Measurements from ENCODE around the gene TEX51.

The TEX51 gene

DNA sequence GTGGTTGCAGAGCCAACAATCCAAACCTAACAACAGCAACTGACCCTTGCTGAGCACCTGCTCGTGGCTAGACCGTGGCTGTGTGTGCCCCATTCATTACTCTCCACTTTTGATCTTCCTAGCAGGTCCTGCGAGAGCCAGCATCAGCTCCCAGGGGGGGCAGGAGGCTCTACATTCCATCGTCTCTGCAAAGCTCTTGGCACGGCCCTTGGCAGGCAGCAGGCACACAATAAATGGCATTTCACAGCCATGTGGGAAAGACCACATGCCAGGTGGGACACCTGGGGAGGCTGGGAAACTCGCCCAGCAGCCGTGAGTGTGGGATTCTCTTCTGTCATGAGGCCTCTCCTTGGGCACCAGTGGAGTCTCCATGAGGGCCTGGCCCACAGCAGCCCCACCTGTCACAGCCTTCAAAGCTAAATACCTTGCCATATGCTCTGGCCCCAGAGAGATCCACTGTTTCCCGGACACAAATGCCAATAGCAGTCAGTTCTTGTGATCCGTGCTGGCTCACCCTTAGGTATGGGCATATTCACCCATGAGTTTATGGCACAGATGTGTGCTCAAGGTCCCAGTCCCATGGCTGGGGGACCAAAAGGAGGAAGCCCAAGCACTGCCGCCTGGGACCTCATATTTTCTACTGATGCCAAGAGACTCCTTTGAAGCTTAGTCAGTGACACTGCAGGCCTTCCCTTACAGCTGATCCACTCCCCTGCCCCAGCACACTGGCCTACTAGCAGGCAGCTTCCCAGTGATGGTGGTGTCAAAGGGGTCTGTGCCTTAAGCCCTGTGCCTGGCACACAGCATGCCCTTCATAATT is 6.8 kb upstream of the TEX51 start:
- TF ChIP-seq GATA2 (IDR thresholded peaks at IDR 0.05; ENCODE audit: low read depth, low read length) (no peak), GATA3 (IDR thresholded peaks at IDR 0.05; ENCODE audit: low read depth, low read length) (no peak)

DNA sequence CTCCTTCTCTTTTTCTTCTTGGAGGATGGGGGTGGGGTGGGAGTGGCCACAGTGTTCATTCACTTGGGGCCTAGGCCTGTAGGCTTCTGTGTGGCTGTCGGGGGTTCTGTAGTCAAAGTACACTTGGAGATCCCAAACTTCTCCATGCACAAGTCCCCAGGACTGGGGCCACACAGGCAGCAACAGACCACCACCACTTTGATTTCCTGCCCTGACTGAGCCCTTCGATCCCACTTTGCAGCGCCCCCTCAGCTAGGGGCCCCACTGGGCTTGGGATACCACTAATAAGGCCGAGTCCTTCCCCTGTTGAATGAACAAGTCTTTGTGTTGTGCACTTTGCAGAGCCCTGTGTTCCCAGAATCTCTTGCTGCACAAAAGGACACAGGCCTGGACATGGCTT is 5.5 kb upstream of the TEX51 start:
- TF ChIP-seq GATA2 (IDR thresholded peaks at IDR 0.05; ENCODE audit: low read depth, low read length) (no peak), GATA3 (IDR thresholded peaks at IDR 0.05; ENCODE audit: low read depth, low read length) (no peak)

DNA sequence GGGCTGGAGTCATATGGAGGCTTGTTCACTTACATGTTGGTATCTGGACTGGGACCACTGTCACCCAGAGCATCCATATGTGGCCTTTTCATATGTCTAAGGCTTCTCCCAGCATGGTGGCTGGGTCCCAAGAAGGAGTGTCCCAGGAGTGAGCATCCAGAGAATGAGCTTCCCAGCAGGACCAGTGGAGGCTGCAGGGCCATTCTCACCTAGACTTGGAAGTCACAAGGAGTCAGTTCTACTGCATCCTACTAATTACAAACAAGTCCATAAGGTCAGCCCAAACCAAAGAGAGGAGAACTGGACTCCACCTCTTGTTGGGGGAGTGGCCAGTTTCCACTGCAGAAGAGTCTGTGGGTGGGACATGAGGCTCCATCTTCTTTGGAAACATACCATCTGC is 5.1 kb upstream of the TEX51 start:
- TF ChIP-seq GATA3 (IDR thresholded peaks at IDR 0.05; ENCODE audit: low read depth, low read length) (no peak), GATA2 (IDR thresholded peaks at IDR 0.05; ENCODE audit: low read depth, low read length) (no peak)

DNA sequence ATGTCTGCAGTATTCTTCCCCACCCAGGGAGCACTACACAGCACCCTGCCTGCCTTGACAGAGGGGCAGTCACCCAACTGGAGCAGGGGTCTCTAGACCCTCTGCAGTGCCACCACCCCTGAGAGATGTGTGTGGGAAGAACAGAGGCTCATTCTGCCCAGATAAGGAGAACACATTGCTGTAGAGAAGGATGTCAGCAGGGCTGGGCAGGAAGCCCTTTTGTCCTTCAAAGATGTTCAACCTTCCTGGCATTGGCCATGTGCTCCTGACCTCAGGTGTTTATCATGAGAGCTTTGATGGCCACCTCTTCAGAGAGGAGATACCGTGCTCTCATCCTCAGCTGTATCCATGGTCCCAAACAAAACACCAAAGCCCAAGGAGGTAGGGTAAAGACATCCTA is 4.6 kb upstream of the TEX51 start:
- TF ChIP-seq GATA2 (IDR thresholded peaks at IDR 0.05; ENCODE audit: low read depth, low read length): no peak
- TF ChIP-seq GATA3 (IDR thresholded peaks at IDR 0.05; ENCODE audit: low read depth, low read length): no peak

DNA sequence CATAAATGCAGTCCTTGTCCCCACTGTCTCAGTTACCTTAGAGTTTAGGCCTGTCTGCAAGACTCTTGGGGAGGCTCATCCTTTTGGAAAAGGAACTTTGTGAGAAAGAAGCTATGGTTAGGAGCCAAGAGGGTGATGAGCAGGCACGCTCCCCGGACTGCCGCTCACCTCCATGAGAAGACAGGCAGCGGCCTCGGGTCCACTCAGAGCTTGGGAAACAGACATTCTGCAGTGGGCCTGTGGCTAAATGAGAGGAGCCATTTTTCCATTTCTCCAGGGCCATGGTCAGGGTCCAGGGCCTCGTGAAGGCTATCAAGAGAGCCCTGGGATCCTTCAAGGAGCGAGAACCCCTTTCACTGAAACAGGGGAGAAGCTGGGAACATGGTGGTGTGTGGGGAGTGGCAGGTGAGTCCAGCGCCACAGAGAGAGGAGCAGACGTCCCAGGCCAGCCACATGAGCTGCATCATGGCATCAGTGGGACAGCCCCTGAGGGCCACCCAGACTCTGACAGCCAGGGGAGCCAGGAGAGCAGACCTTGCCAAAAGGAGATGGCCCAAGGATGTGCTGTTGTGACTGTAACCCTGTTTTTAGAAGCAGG is 4.0 kb upstream of the TEX51 start:
- TF ChIP-seq GATA3 (IDR thresholded peaks at IDR 0.05; ENCODE audit: low read depth, low read length) (no peak), GATA2 (IDR thresholded peaks at IDR 0.05; ENCODE audit: low read depth, low read length) (no peak)

DNA sequence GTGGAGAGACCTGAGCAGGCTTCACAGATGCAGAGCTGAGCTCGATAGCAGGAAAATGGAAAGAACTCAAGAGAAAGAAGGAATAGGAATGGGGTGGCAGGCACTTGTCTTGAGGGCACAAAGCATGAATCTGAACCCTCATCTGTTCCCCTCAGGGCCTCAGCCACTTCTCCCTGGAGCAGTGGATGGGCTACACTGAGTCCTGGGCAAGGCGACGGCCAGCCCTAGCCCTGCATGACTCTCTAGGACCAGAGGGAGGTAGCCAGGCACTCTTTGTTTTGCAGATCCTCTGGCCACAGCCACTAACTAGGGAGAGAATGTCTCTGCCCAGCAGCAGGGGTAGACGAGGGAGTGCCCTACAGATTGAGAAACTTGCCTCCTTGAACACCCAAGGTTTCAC is 3.4 kb upstream of the TEX51 start:
- TF ChIP-seq GATA3 (IDR thresholded peaks at IDR 0.05; ENCODE audit: low read depth, low read length): no peak
- no peak for TF ChIP-seq GATA2 (IDR thresholded peaks at IDR 0.05; ENCODE audit: low read depth, low read length)

DNA sequence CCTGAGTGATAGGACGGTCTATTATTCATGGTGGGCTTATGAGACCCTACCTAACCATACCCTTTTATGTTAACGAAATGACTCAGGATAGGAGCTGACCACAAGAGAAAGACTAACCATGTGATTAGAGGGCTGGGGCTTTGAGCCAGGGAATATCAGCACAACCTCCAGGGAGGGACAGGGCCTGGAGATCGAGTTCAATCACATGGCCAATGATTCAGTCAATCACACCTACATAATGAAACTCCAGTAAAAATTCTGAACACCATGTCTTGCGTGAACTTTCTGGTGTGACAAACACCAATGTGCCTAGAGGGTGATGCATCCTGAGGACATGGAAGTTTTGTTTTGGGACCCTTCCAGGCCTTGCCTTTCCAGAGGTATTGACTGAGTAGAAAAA is 2.2 kb upstream of the TEX51 start:
- no peak for TF ChIP-seq GATA3 (IDR thresholded peaks at IDR 0.05; ENCODE audit: low read depth, low read length)
- TF ChIP-seq GATA2 (IDR thresholded peaks at IDR 0.05; ENCODE audit: low read depth, low read length): no peak

DNA sequence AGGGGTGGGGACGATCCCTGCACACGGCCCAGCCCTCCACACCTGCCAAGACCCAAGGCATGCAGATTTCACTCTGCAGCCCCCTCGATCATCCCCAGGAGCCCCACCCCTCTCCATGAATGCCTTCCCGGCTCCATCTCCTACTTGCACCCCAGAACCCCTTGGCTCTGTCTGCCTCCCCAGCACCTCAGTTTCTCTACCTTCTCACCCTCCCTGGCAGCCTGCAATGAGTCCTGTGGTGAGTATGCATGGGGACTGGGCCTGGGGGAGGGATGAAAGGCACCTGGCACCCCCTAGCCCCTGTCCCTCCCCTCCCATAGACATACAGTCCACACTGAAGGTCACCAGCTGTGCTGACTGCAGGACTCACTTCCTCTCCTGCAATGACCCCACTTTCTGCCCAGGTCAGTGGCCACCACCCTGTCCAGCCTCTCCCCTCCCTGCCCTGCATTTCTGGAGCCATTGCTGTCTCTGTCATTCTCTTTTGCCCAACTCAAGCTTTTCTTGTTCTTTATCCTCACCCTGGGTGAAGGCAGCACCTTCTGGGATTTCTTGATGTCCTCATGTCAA is 1.0 kb downstream of the TEX51 start:
- TF ChIP-seq GATA2 (IDR thresholded peaks at IDR 0.05; ENCODE audit: low read depth, low read length) (no peak), GATA3 (IDR thresholded peaks at IDR 0.05; ENCODE audit: low read depth, low read length) (no peak)

DNA sequence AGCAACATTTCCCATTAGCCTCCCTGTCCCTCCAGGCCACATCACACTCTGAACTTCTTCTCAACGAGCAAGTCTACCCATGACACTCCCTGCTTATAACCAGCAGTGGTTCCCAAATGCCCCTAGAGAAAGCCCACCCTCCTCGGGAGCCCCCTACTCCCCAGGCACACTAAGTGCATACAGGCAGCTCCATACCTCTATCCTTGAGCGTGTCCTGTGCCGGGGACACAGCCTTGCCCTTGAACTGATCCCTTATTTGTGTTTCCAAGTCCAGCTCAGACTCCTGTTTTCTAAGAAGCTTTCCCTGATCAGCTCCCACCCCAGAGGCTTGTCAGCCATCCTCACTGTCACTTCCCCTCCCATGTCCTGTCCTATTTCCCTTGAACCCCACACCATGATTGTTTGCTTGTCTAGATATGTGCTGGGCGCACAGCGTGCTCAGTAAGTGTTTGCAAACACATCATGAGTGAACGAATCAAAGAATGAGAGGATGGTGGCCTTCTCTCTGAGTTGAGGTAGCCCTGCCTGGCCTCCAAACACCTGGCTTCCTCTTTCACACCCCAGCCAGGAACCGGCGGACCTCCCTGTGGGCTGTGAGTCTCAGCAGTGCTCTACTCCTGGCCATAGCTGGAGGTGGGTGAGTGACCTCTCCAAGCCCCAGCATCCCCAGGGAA is 2.1 kb downstream of the TEX51 start:
- TF ChIP-seq GATA3 (IDR thresholded peaks at IDR 0.05; ENCODE audit: low read depth, low read length): no peak
- TF ChIP-seq GATA2 (IDR thresholded peaks at IDR 0.05; ENCODE audit: low read depth, low read length): no peak

DNA sequence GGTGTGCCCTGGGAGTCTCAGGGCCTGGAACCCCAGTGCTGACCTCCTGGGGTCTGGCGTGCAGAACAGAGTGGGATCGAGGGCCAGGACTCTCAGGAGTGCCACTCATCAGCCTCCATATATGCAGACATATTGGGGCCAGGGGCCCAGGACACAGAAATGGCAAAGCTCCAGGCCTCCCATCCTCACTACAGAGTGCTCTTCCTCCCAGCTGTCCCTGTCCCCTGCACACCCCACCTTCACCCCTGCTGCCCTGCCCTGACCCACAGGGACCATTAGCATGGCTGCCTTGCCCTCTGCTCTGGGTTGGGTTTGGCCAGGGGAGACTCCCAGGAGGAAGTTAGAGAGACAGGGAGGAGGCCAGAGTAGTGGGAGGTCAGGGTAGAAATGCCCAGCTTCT is 2.8 kb downstream of the TEX51 start:
- TF ChIP-seq GATA2 (IDR thresholded peaks at IDR 0.05; ENCODE audit: low read depth, low read length): no peak
- no peak for TF ChIP-seq GATA3 (IDR thresholded peaks at IDR 0.05; ENCODE audit: low read depth, low read length)

DNA sequence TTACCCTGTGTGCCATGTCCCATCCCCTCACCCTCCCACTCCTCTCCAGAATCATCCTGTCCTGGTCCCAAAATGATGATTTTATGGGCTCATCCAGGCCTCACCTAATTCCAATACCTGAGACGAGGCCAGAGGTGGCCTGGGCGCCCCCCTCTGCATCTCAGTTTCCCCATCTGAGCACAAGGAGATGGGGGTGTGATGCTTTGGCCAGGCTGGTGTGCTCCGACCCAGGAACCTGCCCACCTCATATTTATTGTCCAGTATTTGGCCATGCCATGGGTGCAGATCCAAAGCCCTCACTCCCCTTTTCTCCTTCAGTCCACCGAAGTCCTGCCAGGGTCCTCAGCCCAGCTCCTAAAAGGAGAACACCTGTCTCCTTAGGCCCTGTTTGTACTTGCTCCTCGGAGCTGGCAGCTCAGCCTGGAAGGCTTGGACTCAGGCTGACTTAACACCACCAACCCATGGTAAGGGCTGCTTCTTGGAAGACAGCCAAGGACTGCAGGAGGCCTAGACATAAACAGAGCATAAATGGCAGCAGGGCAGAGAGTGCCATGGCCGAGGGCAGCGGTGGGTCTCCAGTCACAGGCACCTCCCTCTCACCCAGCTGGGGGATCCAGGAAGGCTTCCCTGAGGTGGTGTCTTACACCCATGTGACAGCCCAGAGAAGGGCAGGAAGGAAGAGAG is 3.6 kb downstream of the TEX51 start:
- no peak for TF ChIP-seq GATA3 (IDR thresholded peaks at IDR 0.05; ENCODE audit: low read depth, low read length)
- no peak for TF ChIP-seq GATA2 (IDR thresholded peaks at IDR 0.05; ENCODE audit: low read depth, low read length)

DNA sequence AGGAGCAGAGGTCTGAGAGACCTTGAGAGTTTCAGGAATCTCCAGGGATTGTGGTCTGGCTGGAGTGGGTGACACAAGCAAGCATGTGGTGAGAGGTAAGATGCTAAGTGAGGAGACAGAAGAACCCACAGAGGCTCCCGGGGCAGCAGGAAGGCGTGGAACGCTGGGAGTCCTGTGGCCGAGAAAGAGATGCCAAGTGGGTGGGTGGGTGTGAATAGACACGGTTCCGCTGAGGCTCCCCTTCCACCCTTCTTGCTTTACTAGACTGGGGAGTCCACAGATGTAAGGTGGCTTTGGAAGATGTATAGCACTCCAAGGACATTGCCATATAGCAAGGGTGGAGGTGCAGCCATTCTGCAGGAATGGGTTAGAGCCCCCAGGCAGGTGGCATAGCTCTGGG is 4.2 kb downstream of the TEX51 start:
- TF ChIP-seq GATA2 (IDR thresholded peaks at IDR 0.05; ENCODE audit: low read depth, low read length) (no peak), GATA3 (IDR thresholded peaks at IDR 0.05; ENCODE audit: low read depth, low read length) (no peak)

DNA sequence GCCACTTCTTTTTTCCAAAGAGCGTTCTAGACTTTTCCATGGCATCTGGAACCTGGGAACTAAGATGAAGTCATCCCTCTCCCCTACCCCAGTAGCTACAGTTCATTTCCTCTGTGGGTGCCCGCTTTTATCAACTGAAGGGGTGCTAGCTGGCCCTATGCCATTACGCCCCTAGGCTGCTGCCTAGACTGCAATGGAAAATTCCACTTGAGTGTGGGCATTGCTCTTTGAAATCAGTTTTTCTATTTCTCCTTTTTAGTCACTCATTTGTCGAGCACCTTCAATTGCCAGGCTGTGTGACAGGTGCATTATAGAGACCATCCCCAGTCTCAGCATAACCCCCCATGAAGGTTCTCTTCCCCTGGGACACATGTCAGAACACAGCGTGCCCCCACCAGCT is 7.3 kb downstream of the TEX51 start:
- no peak for TF ChIP-seq GATA3 (IDR thresholded peaks at IDR 0.05; ENCODE audit: low read depth, low read length)
- no peak for TF ChIP-seq GATA2 (IDR thresholded peaks at IDR 0.05; ENCODE audit: low read depth, low read length)

DNA sequence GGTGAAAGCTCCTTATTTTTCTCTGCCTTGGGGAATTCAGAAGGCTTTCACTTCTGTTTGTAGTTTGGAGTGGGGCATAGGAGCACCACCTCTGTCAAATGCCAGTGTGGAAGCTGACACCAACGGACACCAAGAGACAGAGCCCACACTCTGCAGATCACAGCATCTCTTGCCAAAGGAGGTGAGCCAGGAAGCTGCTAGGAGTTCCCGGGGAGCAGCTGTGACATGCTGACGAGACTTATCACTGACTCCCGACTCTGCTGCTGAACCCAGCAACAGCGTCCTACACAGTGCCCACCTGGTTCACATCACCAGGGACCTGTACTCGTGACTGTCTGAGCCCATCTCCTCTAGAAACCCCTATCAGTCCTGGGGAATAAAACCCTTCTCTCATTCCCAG is 8.1 kb downstream of the TEX51 start:
- TF ChIP-seq GATA2 (IDR thresholded peaks at IDR 0.05; ENCODE audit: low read depth, low read length) (no peak), GATA3 (IDR thresholded peaks at IDR 0.05; ENCODE audit: low read depth, low read length) (no peak)
